SH-SY5Y (cell line): ENCODE measurements around the gene GPR139.

Experiments used
- GATA2 ChIP-seq: IDR thresholded peaks from 2 replicates; pipeline ENCODE4 v1.6.1; 2011; ENCODE audit warnings: mild to moderate bottlenecking, low read depth, low read length
- GATA3 ChIP-seq: IDR thresholded peaks from 2 replicates; pipeline ENCODE4 v1.6.1; 2011; ENCODE audit warnings: low read depth, mild to moderate bottlenecking, low read length, moderate library complexity

Gene GPR139

GRCh38 chr16:20073203-20074098, at the start of gene GPR139:
Gene GPR139, minus strand, starts transcription at chr16:20073890. Its CDS starts 274 bp downstream, at chr16:20073616.
- TF ChIP-seq GATA2 (no peak), GATA3 (no peak)

- TF ChIP-seq GATA3: no peak
- TF ChIP-seq GATA2: no peak
These were observed 48.3 kb upstream of the GPR139 start for GRCh38 chr16:20122011-20122410.

- TF ChIP-seq GATA3: no peak
- TF ChIP-seq GATA2: no peak
These were observed 40.7 kb upstream of the GPR139 start for GRCh38 chr16:20114356-20114755.

- TF ChIP-seq GATA3: no peak
- TF ChIP-seq GATA2: no peak
These were observed 37.5 kb upstream of the GPR139 start for GRCh38 chr16:20111143-20111542.

- TF ChIP-seq GATA2 (no peak), GATA3 (no peak)
These were observed 33.4 kb upstream of the GPR139 start for GRCh38 chr16:20107083-20107482.

- TF ChIP-seq GATA2 (no peak), GATA3 (no peak)
These were observed 31.0 kb upstream of the GPR139 start for GRCh38 chr16:20104563-20105183.

- TF ChIP-seq GATA2 (no peak), GATA3 (no peak)
These were observed 28.8 kb upstream of the GPR139 start for GRCh38 chr16:20102521-20102920.

GRCh38 chr16:20102021-20102420, 28.3 kb upstream of the GPR139 start:
- TF ChIP-seq GATA2 (no peak), GATA3 (no peak)

GRCh38 chr16:20099375-20099774, 25.7 kb upstream of the GPR139 start:
- no peak for TF ChIP-seq GATA3
- TF ChIP-seq GATA2: no peak

GRCh38 chr16:20094157-20094556, 20.5 kb upstream of the GPR139 start:
- no peak for TF ChIP-seq GATA2
- no peak for TF ChIP-seq GATA3

GRCh38 chr16:20089246-20089965, 15.7 kb upstream of the GPR139 start:
- TF ChIP-seq GATA3: no peak
- no peak for TF ChIP-seq GATA2

GRCh38 chr16:20084624-20085226, 11.0 kb upstream of the GPR139 start:
- no peak for TF ChIP-seq GATA2

GRCh38 chr16:20079106-20079505, 5.4 kb upstream of the GPR139 start:
- TF ChIP-seq GATA3 (no peak), GATA2 (no peak)

- TF ChIP-seq GATA2: no peak
- TF ChIP-seq GATA3: no peak
These were observed 1.6 kb upstream of the GPR139 start for GRCh38 chr16:20075243-20075642.
